ENCODE results near the gene CEMP1.

CEMP1 gene

GRCh38 chr16:2483939-2484897 lies 47.0 kb downstream of the CEMP1 start:
- DNase-seq (ENCODE audit: low spot score) = no peak

- DNase-seq (ENCODE audit: low spot score) = no peak
Observed at GRCh38 chr16:2482708-2483534, 48.3 kb downstream of the CEMP1 start.

- DNase-seq (ENCODE audit: low spot score) = no peak
Observed at GRCh38 chr16:2482249-2482648, 49.0 kb downstream of the CEMP1 start.

- DNase-seq (ENCODE audit: low spot score) = no peak
Observed at GRCh38 chr16:2481676-2482075, 49.5 kb downstream of the CEMP1 start.

- no peak for DNase-seq (ENCODE audit: low spot score)
Observed at GRCh38 chr16:2480948-2481347, 50.3 kb downstream of the CEMP1 start.

All from D341Med (cell line).